NK-92 (cell line): ENCODE results near the gene URB1.

Experiments used
- DNase-seq: peaks from one replicate; lab custom pipeline; 2025; ENCODE audit not compliant: unreplicated experiment; lab: John Stamatoyannopoulos, UW

The URB1 gene

GRCh38 chr21:32346951-32347350 is 45.9 kb downstream of the URB1 start:
- DNase-seq, result no peak

DNA sequence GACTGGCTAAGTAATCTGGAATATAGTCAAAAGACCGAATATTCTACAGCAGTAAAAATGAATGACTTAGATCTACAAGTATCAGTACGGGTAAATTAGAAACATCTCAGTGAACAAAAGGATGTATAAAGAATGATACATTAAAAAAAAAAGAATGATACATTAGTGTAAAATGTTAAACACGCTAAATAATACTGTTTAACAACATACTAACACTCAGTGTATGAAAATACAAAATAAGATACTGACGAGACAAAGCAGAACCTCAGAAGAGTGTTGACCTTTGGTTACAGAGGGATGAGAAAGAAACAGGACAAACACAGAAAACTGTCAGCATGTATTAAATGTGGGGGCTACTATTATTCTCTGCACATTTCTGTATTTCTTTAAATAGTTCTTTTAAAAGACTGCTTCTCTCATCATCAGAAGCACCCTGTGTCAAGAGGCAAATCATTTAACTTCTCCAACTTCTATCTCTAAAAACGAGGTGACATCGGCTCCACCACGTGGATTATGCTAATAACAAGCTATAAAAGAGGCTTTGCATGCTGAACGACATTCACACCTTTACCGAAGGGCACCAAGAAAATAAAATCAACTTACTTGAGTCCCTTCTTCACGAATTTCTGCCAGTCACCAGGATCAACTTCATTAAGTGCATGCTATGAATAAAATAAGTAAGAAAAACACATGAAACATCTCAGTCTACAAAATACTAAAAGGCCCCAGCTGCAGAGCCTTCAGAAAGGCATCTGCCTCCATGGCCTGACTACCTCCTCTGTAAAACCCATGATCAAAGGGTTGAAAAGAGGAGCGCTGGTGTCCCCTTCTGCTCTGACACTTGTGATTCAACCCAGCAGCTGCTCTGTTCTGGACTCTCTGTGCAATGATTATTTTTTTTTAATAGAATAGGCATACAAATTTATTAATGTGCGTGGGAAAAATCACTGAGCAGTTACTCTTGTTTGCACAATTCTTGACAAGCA is 51.7 kb downstream of the URB1 start:
- DNase-seq, result no peak

DNA sequence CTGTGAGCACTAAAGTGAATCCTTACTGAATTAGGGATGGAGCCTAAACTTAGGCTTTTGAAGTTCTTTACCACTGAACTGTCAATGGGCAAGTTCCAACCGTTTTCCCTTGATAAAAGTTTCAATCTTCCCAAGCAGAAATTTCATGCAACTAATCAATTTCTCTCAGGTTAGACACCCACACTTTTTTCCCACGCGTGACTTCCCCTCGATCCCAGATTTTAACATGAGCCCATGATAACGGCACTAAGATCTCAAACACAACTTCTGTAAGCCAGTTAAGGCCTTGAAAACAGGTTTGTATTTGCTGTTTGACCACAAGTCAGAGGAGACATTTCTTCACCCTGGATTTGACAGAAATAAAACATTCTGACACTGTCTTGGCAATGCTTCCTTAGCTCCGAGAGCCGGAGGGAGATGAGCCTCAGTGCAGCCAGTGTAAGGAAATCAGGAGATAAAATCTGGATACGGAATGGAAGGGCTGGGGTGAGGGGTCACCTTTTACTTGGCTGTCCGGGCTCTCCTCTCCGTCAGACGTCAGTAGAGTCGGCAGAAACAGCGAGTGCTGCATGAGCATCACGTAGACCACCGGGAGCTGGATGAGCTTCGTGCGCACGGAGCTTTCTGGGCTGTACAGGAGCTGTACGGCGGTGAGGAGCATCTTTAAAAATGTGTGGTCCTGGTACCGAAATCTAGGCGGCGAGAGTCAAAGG is 54.4 kb downstream of the URB1 start:
- DNase-seq, result no peak

DNA sequence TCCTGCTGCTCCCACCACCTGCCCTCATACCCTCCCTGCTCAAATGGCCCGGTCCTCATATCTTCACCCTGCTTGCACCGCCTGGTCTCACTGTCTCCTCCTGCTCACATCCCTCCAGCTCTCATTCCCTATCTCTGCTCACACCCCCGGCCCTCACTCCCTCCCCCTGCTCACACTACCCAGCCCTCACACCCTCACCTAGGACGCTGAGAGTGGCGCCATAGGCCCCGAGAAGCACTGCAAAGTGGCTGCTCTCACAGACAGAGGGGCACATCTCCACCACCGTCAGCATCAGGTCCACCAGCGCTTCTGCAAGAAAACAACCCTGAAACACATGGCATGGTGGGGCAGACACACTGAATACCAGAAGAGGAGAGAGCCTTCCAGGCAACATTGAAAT is 55.6 kb downstream of the URB1 start:
- no peak for DNase-seq

DNA sequence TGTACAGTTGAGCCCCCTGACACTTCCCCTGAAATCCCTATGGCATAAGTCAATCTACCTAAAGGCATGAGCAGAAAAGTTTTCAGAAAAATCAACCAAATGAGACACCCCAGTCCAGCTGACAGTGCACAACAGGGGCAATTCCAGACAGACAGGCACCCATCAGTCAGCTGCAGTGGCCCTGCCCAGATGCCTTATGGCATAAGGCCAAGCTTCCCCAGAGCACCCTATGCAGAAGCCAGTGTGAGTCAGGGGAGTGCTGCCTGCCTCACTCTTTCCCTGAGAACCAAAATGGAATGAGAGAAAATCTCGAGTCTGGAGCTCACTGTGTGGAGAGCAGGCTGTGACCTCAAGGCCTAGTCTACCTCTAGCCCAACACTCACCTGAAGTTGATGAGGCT is 56.1 kb downstream of the URB1 start:
- DNase-seq, result no peak

DNA sequence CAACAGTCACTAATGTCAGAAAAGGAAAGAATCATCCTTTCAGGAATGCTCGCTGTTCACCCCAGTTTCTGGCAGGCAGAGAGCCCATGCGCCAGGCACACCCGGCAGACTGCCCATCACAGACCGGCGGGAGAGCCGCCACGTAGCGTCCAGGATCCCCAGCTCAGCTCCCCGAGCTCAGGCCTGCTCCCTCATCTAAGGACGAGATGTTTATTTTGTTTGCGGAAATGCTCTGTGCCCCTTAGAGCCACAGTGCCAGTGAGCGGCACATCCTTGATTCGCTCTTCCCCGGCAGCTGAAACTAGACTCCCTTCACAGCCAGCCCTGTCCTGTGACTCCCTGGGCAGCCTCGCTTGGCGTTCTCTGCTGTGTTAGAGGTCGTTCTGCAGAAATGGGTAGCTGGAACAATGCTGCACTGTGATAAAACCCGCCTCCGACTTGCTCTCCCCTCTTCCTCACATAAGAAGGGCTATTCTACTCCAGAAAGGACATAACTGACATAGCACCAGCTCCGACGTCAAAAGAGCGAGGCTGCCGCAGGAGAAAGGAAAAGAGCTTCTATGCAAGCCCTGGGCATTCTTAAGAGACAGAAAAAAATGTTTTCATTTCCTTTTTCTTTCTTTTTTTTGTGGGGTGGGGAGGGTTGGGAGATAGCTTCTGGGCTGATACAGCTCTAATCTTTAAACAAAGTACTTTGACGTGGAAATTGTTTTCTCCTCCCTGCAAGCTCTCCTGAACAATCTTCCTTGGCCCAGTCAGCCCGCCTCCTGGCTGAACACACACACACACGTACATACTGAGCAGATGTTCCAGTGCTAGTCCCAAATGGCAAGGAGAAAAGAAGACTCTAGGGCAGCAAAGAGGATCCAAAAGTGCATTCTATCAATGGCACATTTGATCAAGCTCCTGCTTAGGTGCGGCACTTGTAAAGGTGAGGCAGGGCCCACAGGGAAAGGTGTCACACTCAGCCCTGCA is 56.9 kb downstream of the URB1 start:
- DNase-seq, result no peak

GRCh38 chr21:32334980-32335531 is 57.8 kb downstream of the URB1 start:
- no peak for DNase-seq

- DNase-seq, result no peak
These were observed 58.7 kb downstream of the URB1 start for GRCh38 chr21:32333953-32334673.

GRCh38 chr21:32332463-32332951 is 60.3 kb downstream of the URB1 start:
- no peak for DNase-seq

DNA sequence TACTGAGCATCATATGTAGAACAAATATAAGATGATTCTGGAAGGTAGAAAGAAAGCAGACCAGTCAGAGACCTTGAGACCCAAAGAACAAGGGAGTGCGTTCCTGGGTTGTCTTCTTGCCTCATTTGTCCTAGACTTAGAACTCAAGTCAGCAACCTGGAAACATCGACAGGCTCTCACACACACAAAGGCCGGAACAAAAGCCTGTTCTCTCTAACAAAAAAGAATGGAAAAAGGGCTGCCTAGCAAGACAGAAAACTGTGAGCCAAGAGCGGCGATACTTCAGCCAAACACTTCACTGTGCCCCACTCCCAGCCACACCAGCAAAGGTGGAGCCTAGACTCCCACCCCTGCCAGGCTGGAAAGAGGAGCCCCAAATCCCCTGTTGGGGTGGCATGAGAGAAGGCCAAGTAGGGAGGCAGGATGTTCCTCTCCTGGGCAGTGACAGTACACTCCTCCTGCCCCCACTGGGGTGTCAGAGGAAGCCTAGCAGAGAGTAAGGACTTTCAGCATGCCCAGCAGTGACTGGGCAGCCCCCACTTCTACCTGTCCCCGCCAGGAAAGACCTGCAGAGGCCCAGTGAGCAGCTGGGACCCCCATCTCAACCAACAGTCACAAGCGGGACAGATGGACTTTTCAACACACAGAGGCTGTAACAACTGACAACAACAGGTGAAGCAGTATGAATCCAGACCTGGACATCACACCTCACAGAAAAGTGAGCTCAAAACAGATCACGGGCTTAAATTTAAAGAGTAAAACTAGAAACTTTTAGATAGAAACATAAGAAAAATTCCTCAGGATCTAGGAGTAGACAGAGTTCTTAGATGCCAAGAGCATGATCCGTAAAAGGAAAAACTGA is 61.1 kb downstream of the URB1 start:
- no peak for DNase-seq

DNA sequence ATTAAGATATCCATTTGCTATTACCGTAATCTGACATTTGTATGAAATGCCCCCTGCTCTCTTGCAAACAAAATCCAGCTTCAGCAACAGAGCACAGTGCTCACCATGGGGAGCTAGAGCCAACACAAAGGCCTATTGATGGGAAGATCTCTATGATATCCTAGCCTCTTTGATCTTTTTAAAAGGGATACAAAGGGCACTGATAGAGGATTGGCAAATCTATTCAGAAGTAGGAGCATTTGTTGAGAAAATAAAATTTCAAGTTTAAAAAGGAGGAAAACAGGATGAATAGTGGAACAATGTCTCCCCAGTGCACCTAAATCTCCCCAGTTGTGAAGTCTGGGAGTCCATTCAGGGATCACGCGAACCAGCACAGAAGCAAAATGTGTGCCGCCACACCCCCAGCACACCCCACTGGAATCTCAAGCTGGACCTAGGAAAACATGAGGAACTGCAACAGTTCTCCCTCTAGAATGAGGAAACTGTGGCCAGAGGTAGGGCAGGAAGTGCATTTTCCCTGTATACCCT is 62.0 kb downstream of the URB1 start:
- no peak for DNase-seq

DNA sequence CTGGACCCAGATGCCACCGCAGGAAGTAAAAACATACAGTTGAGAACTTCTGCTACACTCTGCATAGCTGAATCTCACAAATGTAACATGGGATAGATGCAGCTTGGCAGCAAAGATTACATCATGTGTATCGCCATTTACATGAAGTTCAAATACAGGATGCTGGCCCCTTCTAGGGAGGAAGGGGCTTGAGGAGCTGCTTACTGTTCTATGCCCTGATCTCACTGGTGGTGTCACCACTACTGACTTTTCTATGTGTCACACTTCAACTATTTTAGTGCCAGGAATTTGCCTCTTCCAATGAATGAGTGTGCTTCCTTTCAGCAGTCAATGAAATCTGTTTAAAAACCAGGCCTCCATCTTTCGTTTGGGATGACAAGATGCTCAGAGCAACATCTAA is 63.0 kb downstream of the URB1 start:
- no peak for DNase-seq

DNA sequence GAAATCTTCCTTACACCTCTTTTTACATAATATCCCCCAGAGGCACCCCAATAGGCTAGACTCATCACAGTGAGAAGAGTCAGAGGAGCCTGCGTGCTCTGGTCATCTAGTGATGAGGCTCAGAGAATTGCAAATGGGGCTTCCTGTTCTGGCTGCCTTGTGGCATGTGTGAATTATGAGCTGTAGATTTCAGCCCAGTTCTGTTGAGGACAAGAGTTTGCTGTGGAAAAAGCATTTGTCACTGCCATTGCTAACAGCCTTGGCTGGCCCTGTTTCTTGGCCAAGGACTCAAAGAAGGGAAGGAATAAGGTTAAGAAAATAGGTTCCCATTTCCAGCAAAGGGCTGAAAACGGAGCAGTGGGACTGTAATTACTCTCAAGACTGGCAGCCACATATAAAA is 63.5 kb downstream of the URB1 start:
- DNase-seq, result no peak

- no peak for DNase-seq
These were observed 64.2 kb downstream of the URB1 start for GRCh38 chr21:32328595-32328994.

- no peak for DNase-seq
These were observed 67.1 kb downstream of the URB1 start for GRCh38 chr21:32325706-32326105.

DNA sequence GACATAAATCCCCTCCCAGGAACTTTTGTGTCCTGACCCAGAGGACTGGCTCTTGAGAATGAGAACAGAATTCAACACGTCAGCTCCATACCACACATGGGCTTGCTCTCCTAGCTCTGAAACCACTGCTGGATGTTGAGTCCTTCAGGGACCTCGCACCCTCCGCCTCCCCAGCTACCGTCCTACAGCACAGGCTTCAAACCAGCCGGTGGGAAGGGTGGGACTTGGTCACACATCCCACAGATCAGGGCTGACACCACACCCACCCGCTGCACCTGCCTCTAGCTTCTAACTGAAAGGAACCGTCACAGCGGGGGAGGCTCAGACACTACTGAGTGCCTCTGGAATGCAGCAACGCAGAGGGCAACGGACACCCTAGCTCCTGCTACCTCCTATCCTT is 70.1 kb downstream of the URB1 start:
- DNase-seq, result no peak

DNA sequence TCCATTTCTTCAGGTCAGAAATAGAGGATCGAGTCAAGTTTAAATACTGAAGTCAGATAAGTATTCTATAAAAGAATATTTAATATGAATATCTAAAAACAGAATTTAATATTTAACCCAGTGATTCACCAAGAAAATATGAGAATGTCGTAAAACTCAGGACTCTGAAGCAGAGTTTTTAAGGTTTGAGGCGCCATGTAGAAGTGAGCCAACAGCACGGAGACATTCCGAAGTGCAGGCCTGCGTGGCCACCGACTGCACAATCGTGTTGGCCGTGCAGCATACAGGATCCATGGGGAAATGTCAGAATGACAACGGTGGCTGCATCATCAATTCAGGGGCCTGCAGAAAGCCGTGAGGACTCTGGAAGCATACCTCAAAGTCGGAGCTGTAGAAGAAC is 70.7 kb downstream of the URB1 start:
- DNase-seq, result no peak

GRCh38 chr21:32321480-32321879 is 71.3 kb downstream of the URB1 start:
- no peak for DNase-seq

GRCh38 chr21:32320726-32321125 is 72.1 kb downstream of the URB1 start:
- DNase-seq, result no peak
